Measurements from ENCODE around the gene SLC25A47.
"Not testable (repeated sequence)": the region's sequence is repeated elsewhere in the genome, so short reads cannot be mapped to it uniquely, and the experiment has no call there.

The SLC25A47 gene

DNA sequence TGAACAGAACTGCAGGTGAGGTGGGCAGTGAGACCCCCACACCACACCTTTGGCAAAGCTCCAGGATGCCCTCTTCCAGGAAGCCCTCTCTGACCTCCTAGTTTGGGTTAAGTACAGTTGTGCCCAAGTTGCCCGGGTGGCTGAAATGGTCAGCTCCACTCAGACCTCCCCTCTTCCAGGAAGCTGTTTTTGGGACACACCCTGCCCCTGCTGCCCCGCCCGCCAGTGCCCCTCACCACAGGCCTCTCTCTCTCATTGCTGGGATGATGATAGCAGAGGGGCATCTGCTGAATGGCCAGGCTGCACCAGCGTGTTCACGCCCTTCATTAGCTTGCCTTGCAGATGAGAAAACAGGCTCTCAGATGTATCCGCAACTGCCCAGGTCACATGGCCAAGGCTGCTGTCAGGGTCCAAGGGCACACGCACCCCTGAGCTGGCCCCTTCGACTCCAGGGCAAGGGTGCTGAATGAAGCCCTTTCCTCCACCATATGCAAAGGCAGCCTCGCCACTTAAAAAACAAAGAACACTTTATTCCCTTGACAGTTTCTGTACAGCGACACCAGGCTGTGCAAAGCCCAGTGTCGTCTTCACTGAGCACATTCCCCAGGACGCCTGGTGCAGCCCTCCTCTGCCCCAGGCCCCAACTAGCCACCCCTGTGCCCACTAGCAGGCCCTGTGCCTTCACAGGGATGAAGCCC is 32.4 kb upstream of the SLC25A47 start:
- DNase-seq: no peak

DNA sequence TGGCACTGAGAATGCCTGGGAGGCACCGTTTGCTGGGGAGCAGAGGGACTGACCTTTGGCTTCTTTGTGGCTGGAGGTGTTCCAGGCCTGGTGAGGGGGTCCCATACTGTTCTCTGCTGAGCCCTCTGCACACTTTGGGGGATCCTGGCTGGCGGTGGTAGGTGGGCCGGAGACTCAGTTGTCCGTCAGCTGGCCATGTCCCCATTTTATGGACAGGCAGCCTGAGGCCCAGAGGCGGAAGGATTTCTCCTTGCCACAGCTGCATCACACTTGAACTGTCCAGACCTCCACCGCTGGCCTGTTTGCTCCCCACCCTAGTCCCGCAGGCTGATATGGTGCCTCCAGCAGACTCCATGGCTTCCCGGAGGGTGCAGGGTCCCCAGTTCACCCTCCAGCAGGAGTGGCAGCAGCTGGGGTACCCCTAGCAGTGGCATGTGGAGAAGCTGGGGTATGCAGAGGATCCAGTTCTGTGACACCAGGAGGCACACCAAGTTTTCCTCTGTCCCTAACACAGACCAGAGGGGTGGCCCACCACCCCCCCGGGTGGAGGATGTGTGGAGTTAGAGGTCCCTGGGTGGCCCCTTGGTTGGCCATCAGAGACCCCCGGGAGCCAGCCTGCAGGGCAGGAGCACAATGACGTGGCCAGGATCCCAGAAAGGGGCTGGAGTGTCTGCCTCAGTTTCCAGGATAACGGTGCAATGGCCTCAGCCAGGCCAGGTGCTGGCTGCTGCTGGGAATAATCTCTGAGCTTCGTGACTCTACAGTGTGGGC is 31.6 kb upstream of the SLC25A47 start:
- DNase-seq: no peak

GRCh38 chr14:100292301-100292775 is 30.8 kb upstream of the SLC25A47 start:
- DNase-seq: no peak

GRCh38 chr14:100292776-100293461 is 30.2 kb upstream of the SLC25A47 start:
- DNase-seq: no peak

GRCh38 chr14:100293497-100294212 is 29.5 kb upstream of the SLC25A47 start:
- no peak for DNase-seq

DNA sequence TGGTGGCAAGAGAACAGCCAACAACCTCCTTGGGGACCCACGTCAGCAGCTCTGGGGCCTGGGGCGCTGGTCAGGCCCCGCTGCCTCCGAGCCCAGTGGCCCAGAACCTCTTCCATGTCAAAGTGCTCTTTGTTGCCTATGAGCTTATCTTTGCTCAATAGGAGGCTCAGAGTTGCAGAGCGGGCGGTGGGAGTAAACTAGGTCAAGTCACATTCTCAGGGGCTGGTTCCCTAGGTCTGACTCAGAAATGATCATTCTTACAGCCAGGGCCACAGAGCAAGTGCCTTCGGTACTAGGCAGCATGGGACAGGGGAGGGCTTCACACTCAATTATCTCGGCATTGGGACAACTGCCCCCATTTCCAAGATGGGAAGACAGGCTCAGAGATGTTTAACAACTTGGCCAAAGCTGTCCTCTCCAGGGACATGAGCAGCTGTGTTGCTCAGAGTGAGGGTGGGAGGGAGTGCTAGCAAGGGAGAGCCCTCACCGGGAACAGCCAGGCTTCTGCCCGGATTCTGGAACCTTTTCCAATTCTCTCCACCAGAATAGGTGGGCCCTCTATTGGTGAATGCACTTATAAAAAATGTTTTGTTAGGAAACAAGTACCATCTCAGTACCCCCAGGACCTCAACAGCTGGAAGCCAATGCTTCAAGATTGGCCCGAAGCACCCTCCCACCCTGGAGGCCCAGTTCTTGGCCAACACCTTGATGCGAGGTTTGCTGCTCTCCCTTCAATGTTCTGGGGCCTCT is 28.8 kb upstream of the SLC25A47 start:
- no peak for DNase-seq

DNA sequence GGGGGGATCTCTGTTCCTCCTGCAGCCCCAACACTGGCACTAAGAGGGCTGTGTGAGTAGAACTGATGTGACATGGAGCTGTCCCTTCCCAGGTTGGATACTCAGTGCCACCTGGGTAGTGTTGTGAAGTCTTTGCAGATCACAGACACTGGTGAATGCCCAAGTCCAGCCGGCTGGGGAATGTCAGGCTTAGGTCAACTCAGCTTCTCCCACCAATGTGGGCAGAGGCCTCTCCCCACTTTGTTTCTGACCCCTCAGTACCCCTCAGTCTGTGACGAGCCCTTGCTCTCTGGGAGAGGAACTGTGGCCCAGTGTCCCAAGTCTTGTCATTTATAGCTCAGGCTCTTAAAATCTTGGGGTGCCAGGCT is 28.2 kb upstream of the SLC25A47 start:
- DNase-seq: no peak

DNA sequence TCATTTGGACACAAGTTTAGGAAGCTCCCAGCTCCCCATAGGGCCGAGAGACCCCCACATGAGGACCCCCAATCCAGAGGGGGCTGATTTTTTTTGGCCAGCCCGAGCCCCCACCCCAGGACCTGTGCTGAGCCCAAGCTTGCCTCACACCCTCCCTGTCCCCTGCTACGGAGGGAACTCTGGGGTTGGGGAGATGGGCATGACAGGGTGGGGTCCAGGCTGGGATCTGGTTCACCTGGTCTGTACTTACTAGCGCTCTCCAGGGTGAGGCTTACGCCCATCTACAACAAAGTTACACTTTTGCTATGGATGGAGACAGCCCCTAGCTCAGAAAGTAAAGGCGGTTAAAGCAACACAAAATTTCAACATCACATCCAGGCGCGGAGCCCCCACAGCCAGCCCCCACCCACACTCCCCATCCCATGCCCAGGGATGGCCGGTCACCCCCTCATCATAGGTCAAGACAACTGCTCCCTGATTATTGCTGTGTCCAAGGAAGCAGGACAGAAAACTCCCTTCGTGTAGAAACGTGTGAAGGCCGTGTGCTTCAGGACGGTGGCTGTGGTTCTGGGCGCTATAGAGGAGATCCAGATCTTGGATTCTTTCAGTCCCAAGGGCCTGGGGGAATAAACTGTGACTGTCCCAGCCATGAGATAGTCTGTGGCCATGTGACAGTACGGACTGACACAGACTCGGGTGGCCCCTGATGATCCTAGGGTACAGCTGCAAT is 27.6 kb upstream of the SLC25A47 start:
- no peak for DNase-seq

GRCh38 chr14:100296106-100296651 is 27.0 kb upstream of the SLC25A47 start:
- DNase-seq: peak; percentile 63

DNA sequence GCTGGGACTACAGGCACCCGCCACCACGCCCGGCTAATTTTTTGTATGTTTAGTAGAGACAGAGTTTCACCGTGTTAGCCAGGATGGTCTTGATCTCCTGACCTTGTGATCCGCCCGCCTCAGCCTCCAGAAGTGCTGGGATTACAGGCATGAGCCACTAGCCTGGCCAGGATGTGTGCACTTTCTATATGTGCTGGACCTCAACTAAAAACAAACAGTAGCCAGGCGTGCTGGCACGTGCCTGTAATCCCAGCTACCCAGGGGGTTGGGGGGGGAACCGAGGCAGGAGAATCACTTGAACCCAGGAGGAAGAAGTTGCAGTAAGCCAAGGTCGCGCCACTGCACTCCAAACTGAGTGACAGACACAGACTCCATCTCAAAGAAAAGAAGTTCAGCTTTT is 26.4 kb upstream of the SLC25A47 start:
- DNase-seq: not testable (repeated sequence)

DNA sequence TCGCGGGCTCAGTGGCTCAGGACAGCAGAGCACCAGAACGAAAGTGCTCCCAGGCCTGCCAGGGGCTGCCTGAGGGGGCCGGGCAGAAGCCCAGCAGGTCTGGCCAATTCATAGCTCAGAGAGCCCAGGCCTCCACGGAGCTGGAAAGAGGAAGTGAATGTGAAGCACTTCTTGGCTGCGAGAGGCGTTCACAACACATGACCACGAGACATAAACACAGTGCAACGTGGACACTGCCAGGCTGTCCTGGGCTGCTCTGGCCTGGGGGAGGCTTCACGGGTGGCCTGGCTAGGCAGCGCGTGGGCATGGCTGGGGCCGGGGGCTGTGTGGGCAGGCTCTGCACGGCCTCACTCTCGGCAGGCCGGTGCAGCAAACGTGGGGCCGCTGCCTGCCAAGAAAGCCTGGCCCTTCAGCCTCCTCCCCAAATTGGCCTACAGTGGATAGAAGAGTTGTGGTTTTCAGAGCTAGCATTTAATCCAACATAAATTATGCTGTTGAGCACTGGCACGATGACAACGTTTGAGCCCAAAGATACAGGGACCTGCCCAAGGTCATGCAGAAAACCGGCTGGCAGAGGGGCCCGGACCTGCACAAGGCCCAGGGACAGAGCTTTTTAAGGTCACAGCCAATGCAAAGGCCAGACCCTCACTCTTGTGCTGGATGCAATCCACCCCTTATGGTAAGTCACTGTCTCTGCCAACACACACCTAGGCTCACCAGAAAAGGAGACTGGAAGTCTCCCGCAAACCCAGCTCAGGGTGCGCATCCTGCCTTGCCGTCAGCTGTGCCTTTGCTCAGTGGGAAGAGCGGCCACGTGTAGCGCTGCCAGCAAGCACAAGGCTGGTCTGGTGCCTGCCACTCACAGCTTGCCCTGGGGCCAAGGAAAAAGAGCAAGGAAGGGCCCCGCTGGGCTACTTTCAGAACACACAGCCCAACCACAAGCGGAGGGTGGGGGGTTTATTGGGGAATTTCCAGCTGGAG is 25.5 kb upstream of the SLC25A47 start:
- peak; percentile 85 for DNase-seq

DNA sequence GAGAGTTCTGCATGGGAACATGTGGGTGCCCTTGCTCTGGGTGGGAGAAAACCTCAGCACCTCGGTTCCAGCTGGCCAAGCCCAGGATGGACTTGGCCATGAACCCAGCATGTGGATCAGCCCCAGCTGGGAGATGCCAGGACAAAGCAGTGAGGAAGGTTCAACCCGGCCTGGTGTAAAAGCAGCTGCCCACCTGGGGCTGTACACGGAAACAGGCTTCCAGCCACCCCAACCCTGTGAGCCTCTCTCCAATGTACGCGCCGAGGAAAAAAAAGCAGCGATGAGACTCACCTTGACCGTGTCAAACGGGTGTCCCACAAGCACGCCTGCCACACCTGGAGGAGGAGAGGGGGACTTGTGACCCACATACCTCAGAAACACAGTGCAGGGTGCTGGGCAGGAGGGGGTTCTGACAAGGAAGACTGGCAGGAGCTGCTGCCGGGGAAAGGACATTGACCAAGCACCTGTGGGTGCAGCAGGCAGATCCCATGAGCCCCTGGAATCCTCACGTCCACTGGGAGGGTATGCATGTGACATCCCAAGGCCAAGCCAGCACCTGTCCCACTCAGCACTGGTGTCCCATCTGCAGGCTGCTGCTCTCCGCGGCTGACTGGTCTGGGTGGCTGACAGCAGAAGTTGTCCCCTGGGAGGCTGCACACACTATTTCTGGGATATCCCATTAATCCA is 24.4 kb upstream of the SLC25A47 start:
- no peak for DNase-seq

DNA sequence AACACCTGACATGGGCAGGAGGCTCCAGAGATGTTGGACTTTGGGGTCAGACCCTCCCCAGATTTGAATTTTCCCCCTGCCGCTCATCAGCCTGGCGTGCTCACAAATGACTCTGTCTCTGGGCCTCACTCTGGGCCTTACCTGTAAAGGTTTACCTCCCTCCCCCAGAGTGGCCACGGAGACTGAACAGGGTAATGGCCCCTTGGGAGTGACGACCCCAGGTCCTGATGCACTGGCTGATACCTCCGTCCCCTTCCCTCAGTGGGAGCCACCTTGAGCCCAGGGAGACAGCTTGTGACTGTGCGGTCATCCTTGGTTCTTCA is 23.9 kb upstream of the SLC25A47 start:
- DNase-seq: no peak

- DNase-seq: no peak
These were observed 20.5 kb upstream of the SLC25A47 start for GRCh38 chr14:100302616-100303015.

- peak; percentile 5 for DNase-seq
These were observed 20.0 kb upstream of the SLC25A47 start for GRCh38 chr14:100303179-100303578.

GRCh38 chr14:100303925-100304324 is 19.2 kb upstream of the SLC25A47 start:
- no peak for DNase-seq

DNA sequence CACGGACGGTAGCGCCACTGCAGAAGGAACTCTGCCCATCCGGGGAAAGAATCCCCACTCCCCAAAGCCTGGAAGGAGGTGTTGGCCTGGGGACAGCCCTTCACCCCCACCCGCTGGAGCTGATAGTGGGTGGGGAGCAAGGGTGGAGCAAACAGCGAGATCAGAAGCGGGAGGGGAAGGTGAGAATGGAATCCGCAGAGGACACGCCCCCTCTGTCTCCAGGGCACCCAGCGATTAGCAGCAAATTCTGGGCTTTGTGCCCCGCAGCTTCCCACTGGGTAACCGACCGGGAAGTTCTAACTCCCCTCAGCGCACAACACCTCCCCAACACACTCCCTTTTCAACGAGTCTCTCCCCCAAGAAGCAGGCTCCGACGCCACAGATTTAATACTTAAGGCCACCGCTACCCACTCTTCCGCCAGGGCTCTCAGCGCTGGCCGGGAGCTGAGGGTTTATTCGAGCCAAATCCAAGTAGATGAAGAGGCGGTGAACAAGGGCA is 18.3 kb upstream of the SLC25A47 start:
- DNase-seq: peak; percentile 10

- DNase-seq: no peak
These were observed 17.6 kb upstream of the SLC25A47 start for GRCh38 chr14:100305324-100306100.

Data from OCI-M1 (cell line).